Muscle of leg (tissue), 16 donors: ENCODE measurements around the gene NOPCHAP1. TPM values are rescaled to one million over a fixed set of nuclear protein-coding genes. Genes with fewer than 3 reads are reported as not detected.
A peak's percentile ranks its signal among the peaks of the same experiment; 100 is the strongest.
"Not testable (repeated sequence)": the region's sequence is repeated elsewhere in the genome, so short reads cannot be mapped to it uniquely, and the experiment has no call there.

Experiments used
- DNase-seq: peaks from one replicate; pipeline ENCODE4 v3.0.0; 2013
- H3K27ac ChIP-seq: one replicate; pipeline ENCODE4 v1.5.1; 2013; ENCODE audit warnings: mild to moderate bottlenecking, low read length, control low read depth
- H3K27me3 ChIP-seq: one replicate; pipeline ENCODE4 v1.6.1; 2013; ENCODE audit warnings: low read length; ENCODE audit not compliant: control insufficient read depth, insufficient read depth
- H3K36me3 ChIP-seq: one replicate; pipeline ENCODE4 v1.6.1; 2013; ENCODE audit warnings: low read length; ENCODE audit not compliant: control insufficient read depth, insufficient read depth
- H3K4me1 ChIP-seq: one replicate; pipeline ENCODE4 v1.6.1; 2013; ENCODE audit warnings: low read length; ENCODE audit not compliant: control insufficient read depth, insufficient read depth
- H3K4me3 ChIP-seq: one replicate; pipeline ENCODE4 v1.5.1; 2013; ENCODE audit warnings: low read length, control low read depth
- H3K9me3 ChIP-seq: replicated peaks from 2 replicates; pipeline ENCODE4 v1.6.1; 2013; ENCODE audit warnings: low read depth, low read length; ENCODE audit not compliant: control insufficient read depth
- WGBS: methylation state at CpG from one replicate; pipeline ENCODE4 v1.1.5; 2013; ENCODE audit warnings: missing lambda C conversion rate; ENCODE audit not compliant: insufficient coverage; 5-methylcytosine and 5-hydroxymethylcytosine counted together
- long read RNA-seq, 11 donors: transcript quantifications; one replicate each; lab custom pipeline, GENCODE V29; 2026
- polyA plus RNA-seq, 8 donors: library from polyadenylated mRNA; unstranded; fragments of 120-200 nt; gene quantifications; one replicate each; pipeline versions ENCODE4 v1.2.1 to v1.2.3, GENCODE V29; 2013; ENCODE audit warnings: inconsistent platforms in 1 of 8, low replicate concordance in 1 of 8; ENCODE audit not compliant: insufficient read length in 8 of 8, insufficient read depth in 1 of 8
- total RNA-seq: library from RNA; stranded (reverse); fragments of 120-200 nt; gene quantifications from one replicate; pipeline ENCODE4 v1.2.4, GENCODE V29; 2013

Gene NOPCHAP1, protein sequence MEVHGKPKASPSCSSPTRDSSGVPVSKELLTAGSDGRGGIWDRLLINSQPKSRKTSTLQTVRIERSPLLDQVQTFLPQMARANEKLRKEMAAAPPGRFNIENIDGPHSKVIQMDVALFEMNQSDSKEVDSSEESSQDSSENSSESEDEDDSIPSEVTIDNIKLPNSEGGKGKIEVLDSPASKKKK
- 17.6 TPM for total RNA-seq
- polyA plus RNA-seq = 10 to 100 TPM in 7 of 8 donors, 1 to 10 TPM in 1; 9.6 to 12.0 (median 10.9) TPM
- long read RNA-seq, donor 1, full-length matches to known transcripts = 4 of 4 reads
- long read RNA-seq, donor 1, partial matches to known transcripts = 0 of 4 reads
- long read RNA-seq, donor 1, other reads (novel, unspliced or antisense) = 0 of 4 reads
- long read RNA-seq, donor 2, full-length matches to known transcripts = 2 of 2 reads
- long read RNA-seq, donor 2, partial matches to known transcripts = 0 of 2 reads
- long read RNA-seq, donor 2, other reads (novel, unspliced or antisense) = 0 of 2 reads
- long read RNA-seq, donor 3, full-length matches to known transcripts = 11 of 11 reads
- long read RNA-seq, donor 3, partial matches to known transcripts = 0 of 11 reads
- long read RNA-seq, donor 3, other reads (novel, unspliced or antisense) = 0 of 11 reads
- long read RNA-seq, donor 4, full-length matches to known transcripts = 8 of 8 reads
- long read RNA-seq, donor 4, partial matches to known transcripts = 0 of 8 reads
- long read RNA-seq, donor 4, other reads (novel, unspliced or antisense) = 0 of 8 reads
- long read RNA-seq, donor 5, full-length matches to known transcripts = 15 of 15 reads
- long read RNA-seq, donor 5, partial matches to known transcripts = 0 of 15 reads
- long read RNA-seq, donor 5, other reads (novel, unspliced or antisense) = 0 of 15 reads
- long read RNA-seq, donor 6, full-length matches to known transcripts = 13 of 13 reads
- long read RNA-seq, donor 6, partial matches to known transcripts = 0 of 13 reads
- long read RNA-seq, donor 6, other reads (novel, unspliced or antisense) = 0 of 13 reads
- long read RNA-seq, donor 7, full-length matches to known transcripts = 4 of 9 reads
- long read RNA-seq, donor 7, partial matches to known transcripts = 5 of 9 reads
- long read RNA-seq, donor 7, other reads (novel, unspliced or antisense) = 0 of 9 reads
- long read RNA-seq, donor 8, full-length matches to known transcripts = 6 of 6 reads
- long read RNA-seq, donor 8, partial matches to known transcripts = 0 of 6 reads
- long read RNA-seq, donor 8, other reads (novel, unspliced or antisense) = 0 of 6 reads
- long read RNA-seq, donor 9, full-length matches to known transcripts = 8 of 8 reads
- long read RNA-seq, donor 9, partial matches to known transcripts = 0 of 8 reads
- long read RNA-seq, donor 9, other reads (novel, unspliced or antisense) = 0 of 8 reads
- long read RNA-seq, donor 10, full-length matches to known transcripts = 17 of 17 reads
- long read RNA-seq, donor 10, partial matches to known transcripts = 0 of 17 reads
- long read RNA-seq, donor 10, other reads (novel, unspliced or antisense) = 0 of 17 reads
- long read RNA-seq, donor 11, full-length matches to known transcripts = 6 of 6 reads
- long read RNA-seq, donor 11, partial matches to known transcripts = 0 of 6 reads
- long read RNA-seq, donor 11, other reads (novel, unspliced or antisense) = 0 of 6 reads

GRCh38 chr12:104986022-104986941, at the start of gene NOPCHAP1:
Gene NOPCHAP1 (plus strand): TSS chr12:104986316. CDS start chr12:104986353, 37 bp downstream.
- Histone ChIP-seq H3K27me3 (no peaks in the 10 kb centered on the region), H3K4me1 (peaks cover 3% of the 10 kb centered on the region), H3K36me3 (peaks cover 10% of the 10 kb centered on the region), H3K9me3 (no peaks in the 10 kb centered on the region), H3K27ac (peak within 1 kb of the TSS; percentile 67), H3K4me3 (peak within 1 kb of the TSS; percentile 74)
- DNase-seq = peak; percentile 95
- under 1% methylated on average over 48 of the region's 59 CpGs for WGBS

- H3K36me3 ChIP-seq = no peaks in the 10 kb centered on the region
- DNase-seq = no peak
- WGBS = no CpG with 5 or more reads among the region's 3 CpGs
- H3K27ac ChIP-seq = no peak overlapping the region
- peaks cover 2% of the 10 kb centered on the region for H3K27me3 ChIP-seq
- H3K4me3 ChIP-seq = no peak overlapping the region
- H3K4me1 ChIP-seq = no peaks in the 10 kb centered on the region
- H3K9me3 ChIP-seq = no peaks in the 10 kb centered on the region
These were observed 47.7 kb upstream of the NOPCHAP1 start for GRCh38 chr12:104938371-104938770.

- Histone ChIP-seq H3K27me3 (peaks cover 2% of the 10 kb centered on the region), H3K36me3 (no peaks in the 10 kb centered on the region), H3K9me3 (peaks cover 2% of the 10 kb centered on the region), H3K4me1 (no peaks in the 10 kb centered on the region), H3K4me3 (no peak overlapping the region), H3K27ac (no peak overlapping the region)
- WGBS = 100% methylated on average over 1 of the region's 2 CpGs
- no peak for DNase-seq
These were observed 47.0 kb upstream of the NOPCHAP1 start for GRCh38 chr12:104939089-104939488.

- no peaks in the 10 kb centered on the region for H3K4me1 ChIP-seq
- H3K36me3 ChIP-seq = no peaks in the 10 kb centered on the region
- no peak overlapping the region for H3K27ac ChIP-seq
- no peak overlapping the region for H3K4me3 ChIP-seq
- WGBS = no CpG with 5 or more reads among the region's 3 CpGs
- no peak for DNase-seq
- H3K27me3 ChIP-seq = peaks cover 2% of the 10 kb centered on the region
- peaks cover 2% of the 10 kb centered on the region for H3K9me3 ChIP-seq
These were observed 44.7 kb upstream of the NOPCHAP1 start for GRCh38 chr12:104941454-104941853.

GRCh38 chr12:104942075-104942474, 44.0 kb upstream of the NOPCHAP1 start:
- WGBS = 100% methylated on average over 1 of the region's 4 CpGs
- no peak overlapping the region for H3K27ac ChIP-seq
- H3K36me3 ChIP-seq = no peaks in the 10 kb centered on the region
- no peaks in the 10 kb centered on the region for H3K4me1 ChIP-seq
- H3K27me3 ChIP-seq = peaks cover 2% of the 10 kb centered on the region
- DNase-seq = no peak
- no peak overlapping the region for H3K4me3 ChIP-seq
- peaks cover 2% of the 10 kb centered on the region for H3K9me3 ChIP-seq

GRCh38 chr12:104943401-104943800, 42.7 kb upstream of the NOPCHAP1 start:
- H3K9me3 ChIP-seq, H3K4me1 ChIP-seq, DNase-seq, H3K4me3 ChIP-seq, H3K27me3 ChIP-seq, H3K36me3 ChIP-seq, H3K27ac ChIP-seq: not testable (repeated sequence)
- WGBS = 91% methylated on average over 3 of the region's 8 CpGs

- H3K27ac ChIP-seq = no peak overlapping the region
- no peaks in the 10 kb centered on the region for H3K4me1 ChIP-seq
- WGBS = 96% methylated on average over 3 of the region's 3 CpGs
- no peaks in the 10 kb centered on the region for H3K36me3 ChIP-seq
- no peak overlapping the region for H3K4me3 ChIP-seq
- DNase-seq = no peak
- peaks cover 2% of the 10 kb centered on the region for H3K9me3 ChIP-seq
- H3K27me3 ChIP-seq = peaks cover under 1% of the 10 kb centered on the region
These were observed 41.9 kb upstream of the NOPCHAP1 start for GRCh38 chr12:104944252-104944651.

- H3K9me3 ChIP-seq, H3K27me3 ChIP-seq, H3K4me1 ChIP-seq, H3K27ac ChIP-seq, DNase-seq, H3K4me3 ChIP-seq, H3K36me3 ChIP-seq: not testable (repeated sequence)
- WGBS = no CpG with 5 or more reads among the region's 4 CpGs
These were observed 37.4 kb upstream of the NOPCHAP1 start for GRCh38 chr12:104948716-104949115.
